NCI-H524 (cell line): ENCODE results near the gene LHFPL6.

Experiments
- DNase-seq, 2 experiments: peaks; one replicate each; lab custom pipeline; 2025; lab: John Stamatoyannopoulos, UW

The LHFPL6 gene

DNA sequence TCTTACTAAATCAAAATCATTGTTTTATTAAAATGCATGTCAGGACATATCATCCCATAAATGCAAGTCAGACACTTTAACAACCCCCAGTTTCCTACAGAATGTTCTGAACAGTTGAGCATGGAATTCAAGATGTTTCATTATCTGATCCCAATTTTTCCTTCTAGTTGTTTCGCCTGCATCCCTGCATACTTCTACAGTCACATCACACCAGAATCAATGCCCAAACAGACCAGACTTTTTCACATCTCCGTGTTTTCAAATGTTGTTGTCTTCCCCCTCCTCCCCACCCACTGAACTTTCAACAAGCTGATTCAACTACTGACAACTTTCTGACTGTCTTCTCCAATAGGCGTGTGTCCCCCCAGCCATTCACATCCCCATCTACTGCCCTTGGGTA is 48.6 kb downstream of the LHFPL6 start:
- no peak for DNase-seq

DNA sequence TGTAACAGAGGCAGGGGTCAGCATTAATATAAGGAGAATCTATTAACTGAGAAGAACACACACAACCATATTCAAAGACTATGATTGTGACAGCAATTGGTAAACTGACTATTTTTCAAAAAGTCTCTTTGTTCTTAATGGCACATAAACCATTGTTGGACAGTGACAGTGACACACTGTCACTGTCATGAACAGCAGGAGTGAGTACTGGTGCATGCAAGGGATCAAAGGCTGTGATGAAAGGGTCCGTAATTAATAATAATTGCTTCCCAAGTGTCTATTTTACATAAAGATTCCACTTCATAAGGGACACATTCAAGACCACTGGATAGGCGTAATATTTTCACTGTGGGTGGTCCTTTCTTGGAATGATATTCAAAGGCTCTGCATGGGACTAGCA is 50.7 kb downstream of the LHFPL6 start:
- DNase-seq, result no peak

DNA sequence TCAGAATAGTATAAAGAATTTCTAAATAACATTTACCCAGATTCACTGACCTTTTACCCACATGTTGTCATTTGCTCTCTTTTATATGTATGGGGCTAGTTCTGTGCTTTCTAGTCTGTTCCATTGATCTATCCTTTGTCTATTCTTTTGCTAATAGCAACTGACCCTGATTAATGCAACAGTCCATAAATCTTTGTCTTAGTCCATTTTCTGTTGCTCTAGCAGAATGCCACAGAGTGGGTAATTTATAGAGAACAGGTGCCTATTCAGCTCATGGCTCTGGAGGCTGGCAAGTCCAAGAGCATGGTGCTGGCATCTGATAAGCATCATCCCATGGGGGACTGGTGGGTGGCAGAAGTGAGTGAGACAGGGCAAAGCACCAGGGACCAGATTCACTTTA is 52.1 kb downstream of the LHFPL6 start:
- no peak for DNase-seq

DNA sequence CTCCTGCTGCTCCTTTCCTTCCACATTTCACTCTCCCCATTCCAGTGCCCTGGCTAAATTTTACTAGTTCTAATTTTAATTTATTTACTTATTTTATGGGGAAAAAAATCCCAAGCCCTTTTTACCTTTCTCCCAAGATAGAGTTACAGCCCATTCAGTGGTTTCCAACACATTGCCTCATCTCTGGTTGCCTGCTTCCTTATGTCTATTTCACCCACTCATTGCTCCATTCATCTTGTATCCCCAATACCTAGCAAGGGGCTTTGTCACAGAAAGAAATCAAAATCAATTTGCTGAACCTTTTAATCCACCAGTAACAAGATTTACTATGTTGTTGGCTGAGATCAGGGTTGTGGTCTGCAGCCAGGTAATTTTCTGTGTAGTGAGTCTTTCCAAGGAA is 55.9 kb downstream of the LHFPL6 start:
- no peak for DNase-seq

DNA sequence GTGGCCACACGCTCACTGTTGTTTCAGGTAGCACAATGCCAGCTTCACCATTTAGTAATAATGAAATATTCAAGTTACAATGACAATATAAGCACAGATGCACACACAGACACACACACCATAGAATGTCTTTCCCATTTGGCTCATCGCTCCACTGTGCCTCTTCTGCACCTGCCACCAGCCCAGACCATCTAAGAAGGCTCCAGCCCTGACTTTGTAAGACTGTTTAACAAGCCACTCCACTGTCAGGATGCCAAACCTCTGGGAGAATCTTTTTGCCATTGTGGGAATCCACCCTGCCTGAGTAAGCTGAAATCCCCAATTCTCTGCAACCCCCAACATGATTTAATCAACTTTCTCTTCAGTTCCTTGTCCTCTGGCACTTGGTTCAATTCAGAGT is 60.6 kb downstream of the LHFPL6 start:
- no peak for DNase-seq

DNA sequence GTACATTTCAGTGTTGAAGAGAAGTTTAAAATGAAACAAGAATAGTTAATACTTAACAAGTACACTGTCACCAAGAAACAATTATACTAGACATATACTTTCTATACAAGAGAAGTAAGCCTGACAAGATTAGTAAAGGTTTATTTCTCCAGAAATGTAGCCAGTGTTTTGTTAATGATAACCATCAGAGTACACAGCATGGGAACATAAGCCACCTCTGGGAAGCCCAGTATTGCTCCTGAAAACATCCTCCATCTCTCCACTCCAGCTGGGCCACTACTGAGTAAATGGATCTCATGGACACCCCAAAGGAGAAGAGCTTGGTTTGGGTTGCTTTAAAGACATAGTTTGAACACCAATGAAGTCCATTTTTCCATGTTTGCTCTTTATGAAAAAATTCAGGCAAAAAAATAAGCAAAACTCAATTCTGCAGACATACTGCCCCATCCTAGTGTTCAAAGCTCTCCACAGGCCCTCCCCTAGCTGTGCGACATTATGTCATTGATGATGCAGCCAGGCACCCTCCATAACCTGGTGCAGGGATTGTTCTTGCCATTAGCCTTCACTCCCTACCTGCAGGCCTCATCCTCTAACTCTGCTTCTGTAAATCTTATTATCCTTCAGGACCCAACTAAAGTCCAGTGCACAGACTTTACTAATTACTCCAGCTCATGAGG is 61.9 kb downstream of the LHFPL6 start:
- DNase-seq, result no peak

DNA sequence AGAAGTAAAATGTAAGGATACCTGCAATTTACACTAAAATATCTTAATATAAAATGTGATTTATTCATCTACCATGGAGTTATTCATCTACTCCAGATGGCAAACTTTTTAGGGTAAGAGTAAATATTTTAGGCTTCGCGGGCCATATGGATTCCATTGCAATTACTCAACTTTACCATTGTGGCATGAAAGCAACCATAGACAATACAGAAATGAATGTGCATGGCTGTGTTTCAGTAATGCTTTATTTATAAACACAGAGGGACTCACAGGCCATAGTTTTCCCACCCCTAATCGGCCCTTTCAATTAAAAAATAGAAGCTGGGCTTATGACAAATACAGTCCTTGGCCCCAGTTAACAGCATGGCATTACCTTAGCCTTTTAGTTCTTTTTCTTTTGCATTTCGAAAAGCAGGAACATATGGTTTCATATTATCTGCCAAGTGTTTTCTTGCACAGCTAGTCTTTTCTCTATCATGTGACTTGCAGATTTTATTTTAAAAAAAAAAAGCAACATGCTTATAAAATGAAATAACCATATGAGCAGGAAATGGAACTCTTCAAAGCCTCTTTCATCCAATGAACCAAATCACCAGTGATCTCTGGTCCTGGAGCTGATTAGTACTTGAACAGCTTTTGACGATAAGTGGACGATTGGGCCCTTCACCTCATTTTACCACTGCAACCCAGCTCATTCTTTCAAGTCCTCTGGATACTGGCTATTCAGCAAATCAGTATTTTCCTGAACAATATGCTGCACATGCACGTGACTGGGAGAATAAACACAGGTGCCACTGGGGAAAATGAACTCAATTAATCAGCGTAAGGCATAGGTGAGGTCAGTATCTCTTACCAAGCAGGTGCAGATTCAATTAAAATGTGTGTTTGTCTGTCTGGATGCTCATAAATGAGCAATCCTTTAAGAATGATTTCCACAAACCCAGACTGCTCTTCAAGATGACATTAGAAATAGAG is 63.9 kb downstream of the LHFPL6 start:
- peak; percentile 58 to 78 for DNase-seq

DNA sequence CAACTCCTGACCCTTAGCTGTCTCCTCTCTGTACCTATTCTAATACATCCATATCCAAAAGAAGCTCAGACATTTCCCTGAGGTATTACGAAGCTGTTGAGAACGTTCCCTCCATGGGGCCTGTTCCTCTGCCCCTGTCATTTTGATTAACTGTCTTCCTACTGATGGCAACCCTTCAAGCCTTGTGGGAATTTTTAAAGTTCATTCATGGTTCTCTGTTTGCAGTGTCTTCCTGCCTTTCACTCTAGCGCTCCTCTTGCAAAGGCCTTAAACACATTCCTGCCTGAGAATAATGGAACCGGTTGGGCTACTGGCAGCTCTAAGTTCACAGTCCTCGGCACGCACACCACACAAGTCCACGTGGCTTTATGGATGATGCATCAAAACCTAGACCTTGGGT is 66.1 kb downstream of the LHFPL6 start:
- DNase-seq, result no peak

DNA sequence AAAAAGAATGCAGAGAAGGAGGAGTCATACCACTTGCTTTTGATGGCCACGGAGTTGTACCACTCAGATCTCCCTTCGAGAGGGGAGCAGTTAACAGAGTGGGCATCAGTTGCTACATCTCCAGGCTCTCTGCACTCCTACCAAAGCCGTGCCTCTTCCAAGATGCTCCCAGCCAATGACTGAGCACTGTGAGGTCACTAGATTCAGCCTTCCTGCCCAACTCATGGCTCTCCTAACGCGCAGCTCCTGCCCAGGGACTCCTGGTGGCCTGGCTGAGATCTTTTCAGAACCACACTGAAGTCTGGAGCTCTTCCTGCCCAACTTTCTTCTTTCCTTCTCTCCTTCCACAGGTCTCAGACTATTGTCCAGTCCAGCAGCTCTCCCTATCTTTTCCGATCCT is 66.7 kb downstream of the LHFPL6 start:
- no peak for DNase-seq

DNA sequence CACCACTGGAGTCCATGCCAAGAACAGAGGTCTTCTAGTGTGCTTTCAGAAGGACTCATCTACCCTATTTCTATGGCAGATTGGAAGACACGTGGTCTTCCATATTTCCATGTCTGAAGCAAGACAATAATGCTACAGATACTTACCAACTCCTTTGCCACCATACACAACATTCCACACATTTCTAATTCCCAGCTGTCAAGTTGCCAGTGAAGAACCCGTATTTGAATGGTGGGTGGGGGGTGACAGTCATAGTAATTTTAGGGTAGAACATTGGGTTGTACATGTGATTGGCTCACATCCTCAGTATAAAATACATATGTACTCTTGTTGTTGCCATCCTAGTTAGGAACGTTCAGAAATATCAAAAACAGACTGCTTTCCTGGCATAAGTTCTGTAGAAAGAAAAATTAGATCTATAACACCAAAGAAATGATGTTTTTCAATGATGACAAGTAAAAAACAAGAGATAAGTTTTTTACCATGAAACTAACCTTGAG is 69.3 kb downstream of the LHFPL6 start:
- no peak for DNase-seq

DNA sequence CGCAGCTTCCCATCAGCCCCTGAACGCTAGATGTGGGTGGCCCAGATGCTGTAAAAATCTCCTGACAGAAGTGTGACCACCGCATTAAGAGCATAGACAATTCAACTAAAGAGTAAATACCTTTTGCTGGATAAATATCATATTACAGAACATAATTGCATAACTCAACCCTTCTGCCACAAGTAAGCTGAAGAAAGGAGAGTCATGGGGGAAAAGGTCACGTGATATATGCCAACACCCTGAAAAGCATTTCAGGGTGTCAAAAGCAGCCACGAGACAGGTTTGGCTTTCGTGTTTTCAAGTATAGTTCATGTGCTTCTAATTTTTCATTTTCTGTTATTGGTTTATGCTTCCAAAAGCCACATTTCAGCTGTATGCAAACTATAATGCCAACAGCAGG is 71.3 kb downstream of the LHFPL6 start:
- peak; percentile 21 to 81 for DNase-seq

DNA sequence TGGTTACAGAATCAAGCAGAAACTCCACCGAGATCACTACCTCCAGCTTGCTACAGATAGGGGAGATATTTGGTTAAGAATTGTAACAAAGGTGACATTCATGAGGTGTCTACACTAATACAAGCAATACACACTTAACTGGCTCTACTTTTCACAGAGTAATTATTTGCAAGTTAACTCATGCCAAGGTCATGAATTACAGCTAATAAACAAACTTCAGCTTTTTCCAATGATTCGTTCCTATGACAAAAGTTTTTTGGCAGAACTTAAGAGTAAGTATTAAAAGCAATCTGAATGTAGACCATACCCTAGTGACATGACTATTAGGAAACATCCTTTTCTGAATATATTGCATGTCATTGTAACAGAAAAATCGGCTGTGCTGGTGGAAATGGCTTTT is 72.1 kb downstream of the LHFPL6 start:
- no peak for DNase-seq

DNA sequence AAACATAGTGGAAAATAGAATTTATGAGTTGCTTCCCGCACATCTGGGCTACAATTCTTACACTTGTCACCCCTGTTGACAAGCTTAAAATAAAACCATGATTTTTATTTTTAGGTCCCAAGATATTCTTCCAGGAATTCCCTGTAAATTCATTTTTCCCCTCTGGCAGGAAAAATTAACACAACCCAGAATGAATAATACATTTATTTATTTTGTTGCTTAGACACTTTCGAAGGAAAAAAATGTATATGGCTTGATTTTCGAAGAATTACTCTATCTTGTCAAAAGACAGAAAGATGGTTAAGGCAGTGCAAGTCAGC is 74.4 kb downstream of the LHFPL6 start:
- DNase-seq, result no peak

DNA sequence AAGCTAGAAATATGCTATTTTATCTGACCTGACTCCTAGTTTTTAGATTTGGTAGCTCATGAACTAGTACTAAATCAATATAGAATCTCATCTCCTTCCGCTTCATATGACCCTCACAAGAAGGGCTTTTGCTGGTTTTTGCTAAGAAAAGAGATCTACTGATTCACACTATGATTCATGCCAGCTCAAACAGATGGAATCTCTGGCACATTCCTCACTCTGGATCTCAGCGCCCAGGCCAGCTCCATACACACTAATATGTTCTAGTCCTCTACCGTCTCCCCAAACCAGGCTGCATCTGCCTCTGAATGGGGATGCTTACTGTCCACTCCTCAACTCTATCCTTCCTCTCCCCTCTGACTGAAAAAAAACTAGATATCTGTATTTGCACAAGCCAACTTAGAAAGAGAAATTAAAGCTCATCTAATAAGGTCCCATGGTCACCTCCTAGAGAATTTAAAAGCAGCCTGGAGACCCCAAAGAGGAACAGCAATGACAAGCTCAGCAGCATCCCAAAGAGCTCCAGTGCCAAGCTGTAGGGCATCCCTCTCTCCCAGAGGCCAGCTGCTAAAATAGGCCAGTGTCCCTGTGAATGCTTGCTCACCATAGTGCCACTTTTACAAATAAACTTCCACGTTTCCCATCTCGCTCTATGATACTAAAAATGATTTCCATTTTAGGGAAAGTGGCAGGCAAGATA is 74.9 kb downstream of the LHFPL6 start:
- no peak for DNase-seq

DNA sequence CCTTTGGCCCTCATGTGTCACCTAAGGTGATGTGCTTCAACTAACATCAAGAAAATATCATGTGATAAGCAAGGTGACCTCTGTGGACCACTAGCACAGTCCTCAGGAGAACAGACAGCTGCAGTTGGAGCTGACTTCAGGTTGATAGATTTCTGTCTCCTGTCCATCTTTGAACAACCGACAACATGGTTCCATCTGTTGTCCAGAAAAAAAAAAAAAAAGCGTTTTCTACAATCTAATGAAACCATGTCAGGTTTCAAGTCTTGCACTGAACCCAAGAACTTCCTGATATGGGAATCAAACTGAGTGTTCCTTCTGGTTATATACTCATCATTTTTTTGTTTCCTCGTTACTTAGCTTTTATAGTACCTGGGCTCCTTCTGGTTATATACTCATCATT is 75.7 kb downstream of the LHFPL6 start:
- no peak for DNase-seq

DNA sequence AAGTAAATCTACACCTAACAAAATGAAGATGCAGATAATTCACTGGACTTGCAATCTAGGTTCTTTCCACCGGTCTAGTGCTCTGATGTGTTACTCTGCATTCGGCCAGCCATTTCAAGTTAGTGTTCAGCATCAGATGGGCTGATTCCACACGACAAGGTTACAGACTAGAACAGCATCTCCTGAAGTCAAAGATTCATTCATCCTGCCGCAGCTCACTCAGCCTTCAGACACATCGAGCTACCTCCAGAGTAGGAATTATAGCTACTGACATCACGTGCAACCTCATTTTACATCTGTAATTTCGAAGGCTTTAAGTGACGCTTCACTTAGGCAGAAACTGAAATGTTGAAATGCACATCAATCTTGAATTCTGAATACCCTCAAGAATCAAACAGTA is 76.5 kb downstream of the LHFPL6 start:
- DNase-seq, result no peak

DNA sequence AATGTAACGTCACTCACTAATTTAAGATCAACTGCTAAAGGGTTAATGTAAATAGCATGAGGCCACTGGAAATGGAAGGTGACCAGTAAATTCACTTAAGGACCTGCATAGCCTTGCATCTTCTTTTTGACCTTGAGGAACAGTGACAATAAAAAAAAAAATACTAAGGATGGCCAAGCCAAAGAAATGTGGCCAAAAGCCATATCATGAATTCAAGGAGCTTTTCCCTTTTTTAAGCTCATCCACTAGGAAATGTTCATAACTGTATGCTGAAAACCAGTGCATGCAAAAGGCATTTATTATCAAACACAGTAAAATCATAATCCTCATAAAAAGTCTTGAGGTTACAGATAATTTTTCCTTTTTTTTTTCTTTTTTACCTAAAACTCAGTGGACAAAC is 77.5 kb downstream of the LHFPL6 start:
- DNase-seq, result no peak

DNA sequence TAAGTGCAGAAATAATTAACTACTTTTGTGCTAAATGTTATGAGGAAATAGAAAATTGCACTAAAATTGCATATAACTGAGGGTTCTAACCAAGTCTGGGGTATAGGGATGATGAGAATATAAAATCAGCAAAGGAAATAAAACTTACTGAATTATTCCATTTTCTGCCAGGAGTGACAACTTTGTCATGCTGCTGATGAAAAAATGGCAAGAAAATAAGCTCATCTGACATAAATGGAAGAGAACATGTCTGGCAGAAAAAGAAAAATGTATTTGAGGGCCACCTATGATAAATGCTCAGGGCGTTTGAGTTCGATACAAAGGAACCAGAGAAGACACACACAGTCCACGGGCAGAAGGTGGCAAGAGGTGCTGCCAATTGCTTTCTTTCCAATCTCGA is 78.2 kb downstream of the LHFPL6 start:
- DNase-seq, result no peak

DNA sequence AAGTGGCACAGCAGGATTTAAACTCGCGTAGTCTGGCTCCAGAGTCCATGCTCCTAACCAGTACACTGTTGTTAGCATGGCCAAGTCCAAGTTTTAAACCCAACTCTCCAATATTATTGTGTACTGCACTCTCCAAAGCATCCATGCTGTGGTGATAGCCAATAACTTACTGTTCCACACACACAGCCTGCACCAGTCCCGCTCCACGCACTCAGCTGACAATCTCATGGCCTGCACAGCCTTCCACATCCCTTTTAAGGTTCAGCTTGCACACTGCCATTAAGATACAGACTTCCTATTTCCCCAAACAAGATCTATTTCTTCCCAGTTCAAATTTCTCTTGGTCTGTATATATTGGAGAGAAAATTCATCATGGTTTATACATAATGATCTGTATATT is 80.7 kb downstream of the LHFPL6 start:
- DNase-seq, result no peak

DNA sequence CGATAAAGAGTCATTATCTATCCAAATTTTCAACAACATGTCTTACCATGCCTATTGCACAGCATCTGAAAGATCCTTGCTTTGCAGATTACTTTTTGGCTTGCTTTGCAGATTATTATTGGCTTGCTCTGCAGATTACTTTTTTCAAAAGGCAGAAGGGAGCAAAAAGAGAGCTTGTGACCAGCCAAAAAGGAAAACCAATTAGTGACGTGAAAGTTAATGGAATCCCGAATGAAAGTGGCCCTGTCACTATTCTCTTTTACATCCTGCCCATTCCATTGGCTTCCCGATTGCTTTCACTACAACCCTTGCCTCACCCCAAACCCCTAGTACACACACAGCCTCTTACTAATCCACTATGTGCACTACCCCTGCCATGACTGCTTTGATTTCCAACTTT is 81.3 kb downstream of the LHFPL6 start:
- no peak for DNase-seq

DNA sequence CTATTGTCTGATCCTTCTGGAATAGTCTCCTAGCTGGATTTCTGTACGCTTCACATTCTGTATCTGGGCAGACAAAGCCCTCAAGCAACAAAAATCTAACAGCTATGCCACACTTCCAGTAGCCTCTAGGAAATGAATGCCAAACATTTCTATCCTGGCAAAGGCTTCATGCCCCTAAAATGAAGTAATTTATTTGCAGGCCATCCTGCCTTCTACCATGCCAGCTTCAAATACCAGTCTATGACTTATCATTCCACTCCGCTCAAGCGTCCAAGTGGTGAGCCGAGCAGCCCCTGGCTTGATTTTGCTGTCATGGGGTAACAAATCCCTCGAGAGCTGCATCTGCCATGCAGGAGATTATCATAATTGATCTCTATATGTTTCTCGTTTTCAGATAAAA is 86.9 kb downstream of the LHFPL6 start:
- DNase-seq, result peak in 1 of 2 experiments; percentile 77

DNA sequence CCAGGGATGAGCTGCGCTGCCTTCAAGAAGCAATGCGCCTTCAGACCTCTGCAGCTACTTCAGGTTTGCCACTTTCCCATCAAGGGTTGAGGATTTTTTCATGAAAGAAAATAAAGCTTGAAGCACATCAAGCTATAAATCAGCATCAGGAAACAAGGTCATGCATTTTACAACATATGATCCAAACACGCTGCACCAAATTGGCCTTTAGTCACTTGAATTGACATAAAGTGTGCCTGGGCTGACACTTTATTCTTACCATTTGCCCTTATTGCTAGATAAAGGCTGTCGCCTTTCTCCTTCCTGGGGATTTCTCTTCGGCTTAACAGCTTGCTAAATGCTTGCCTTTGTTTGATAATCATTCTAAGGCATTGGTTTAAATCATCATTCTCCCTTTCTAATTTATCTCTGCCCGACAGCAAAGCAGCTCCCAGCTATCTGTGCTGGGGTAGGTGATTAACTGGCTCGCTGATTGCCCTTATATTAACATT is 87.7 kb downstream of the LHFPL6 start:
- DNase-seq, result no peak

DNA sequence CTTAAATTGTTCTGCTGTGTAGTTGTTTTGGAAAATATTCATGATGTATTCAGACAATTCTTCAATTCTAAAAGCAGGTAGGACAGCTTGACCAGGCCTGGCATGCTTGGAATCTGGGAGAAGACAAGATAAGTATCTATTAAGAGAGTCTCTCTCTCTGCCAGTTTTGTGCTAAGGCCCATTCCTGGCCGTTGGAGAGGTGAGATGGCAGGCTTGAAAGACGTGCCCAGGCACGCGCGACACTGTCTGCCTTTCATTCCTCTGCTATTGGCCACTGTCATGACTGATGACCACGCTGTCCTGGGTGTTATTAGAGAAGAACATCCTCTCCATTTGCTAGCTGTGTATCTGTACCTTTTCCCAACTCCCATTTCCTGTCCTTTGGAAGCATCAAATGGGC is 90.3 kb downstream of the LHFPL6 start:
- DNase-seq, result no peak
